Activated CD4-positive, CD25-positive, alpha-beta regulatory T cell (primary cell): Measurements from ENCODE around the gene YIPF5.

ENCODE experiments used
- DNase-seq, 4 experiments: peaks; one replicate each; lab custom pipeline; 2025; lab: John Stamatoyannopoulos, UW

The YIPF5 gene

DNA sequence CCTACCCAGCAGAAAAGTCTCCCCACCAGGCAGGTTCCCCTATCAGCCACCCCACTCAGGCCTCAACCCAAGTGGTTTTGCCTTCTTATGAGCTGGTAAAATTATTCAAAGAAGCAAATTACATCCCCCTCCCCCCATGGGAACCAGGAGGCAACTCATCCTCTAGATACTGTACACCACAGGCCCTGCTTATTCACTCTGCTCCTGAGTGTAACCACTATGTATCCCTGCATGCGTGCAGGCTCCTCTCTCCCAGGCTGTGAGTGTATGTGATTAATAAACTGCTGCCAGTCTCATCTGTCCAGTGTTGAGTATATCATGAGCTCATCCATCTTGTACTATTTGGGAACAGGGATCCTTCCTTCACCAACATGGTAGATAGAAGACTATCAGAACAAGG lies 8.8 kb upstream of the YIPF5 start:
- DNase-seq: no peak

DNA sequence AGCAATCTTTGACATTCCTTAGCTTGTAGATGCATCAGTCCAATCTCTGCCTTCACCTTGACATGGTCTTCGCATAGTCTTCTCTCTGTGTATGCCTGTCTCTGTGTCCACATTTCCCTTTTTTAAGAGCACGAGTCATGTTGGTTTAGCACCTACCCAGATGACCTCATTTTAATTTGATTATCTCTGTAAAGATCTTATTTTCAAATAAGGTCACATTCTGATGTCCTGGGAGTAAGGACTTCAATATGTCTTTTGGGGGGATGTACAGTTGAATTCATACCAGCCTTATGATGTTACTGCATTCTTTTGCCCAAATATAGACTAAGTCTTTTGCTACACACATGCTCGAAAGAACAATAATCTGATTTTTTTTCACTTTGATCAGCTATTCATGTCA lies 7.1 kb upstream of the YIPF5 start:
- DNase-seq: no peak

DNA sequence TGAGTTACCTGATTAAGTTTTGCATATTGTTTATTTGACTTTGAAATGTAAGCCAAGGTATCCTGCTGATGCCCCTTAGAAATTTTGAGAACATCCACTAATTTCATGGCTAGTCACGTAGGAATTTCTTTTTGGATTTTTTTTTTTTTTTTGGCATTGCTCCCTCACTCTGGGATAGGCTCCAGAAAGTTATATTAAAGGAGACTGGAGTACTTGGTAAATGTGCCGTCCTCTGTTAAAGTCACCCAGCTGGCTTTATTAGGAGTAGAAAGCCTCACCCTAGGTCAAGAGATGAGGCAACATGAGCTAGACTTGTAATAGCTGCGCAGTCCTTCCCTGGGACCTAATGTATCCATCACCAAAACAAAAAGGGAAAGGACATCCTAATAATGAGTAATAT lies 3.3 kb upstream of the YIPF5 start:
- no peak for DNase-seq

DNA sequence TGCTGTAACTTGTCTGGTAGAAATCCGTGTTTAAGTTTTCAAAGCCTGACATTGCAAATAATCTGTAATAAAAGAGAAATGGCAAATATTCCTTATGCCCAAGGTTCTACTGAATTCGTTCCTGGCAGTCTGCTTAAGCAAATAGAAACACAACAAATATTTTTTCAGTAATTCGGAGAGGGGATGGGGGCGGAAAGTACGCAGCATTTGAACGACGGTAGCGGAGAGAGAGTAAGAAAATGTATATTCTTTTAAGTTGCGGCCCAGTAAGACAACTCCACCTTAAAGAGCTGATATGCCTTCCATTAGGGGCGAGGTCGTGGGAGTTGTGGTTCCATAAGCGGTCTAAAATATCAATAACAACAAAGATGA lies 569 bp downstream of the YIPF5 start:
- no peak for DNase-seq

DNA sequence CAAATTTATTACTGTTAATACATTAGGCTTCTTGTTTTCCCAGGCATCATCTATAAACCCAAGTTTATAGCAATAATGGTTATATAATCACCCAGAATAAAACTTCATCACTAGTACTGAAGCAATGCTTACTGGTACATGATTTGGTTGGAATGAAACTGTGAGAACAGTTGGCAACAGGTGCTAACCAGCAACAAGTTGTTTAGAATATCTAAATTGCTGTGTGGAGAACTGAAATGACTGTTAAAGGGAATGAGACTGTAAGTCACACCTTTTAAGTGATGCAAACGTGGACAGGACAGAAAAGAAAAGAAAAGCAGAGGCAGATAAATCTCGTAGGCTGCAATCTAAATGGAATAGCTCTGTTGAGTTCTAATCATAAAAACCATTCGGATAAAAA lies 2.5 kb downstream of the YIPF5 start:
- no peak for DNase-seq

DNA sequence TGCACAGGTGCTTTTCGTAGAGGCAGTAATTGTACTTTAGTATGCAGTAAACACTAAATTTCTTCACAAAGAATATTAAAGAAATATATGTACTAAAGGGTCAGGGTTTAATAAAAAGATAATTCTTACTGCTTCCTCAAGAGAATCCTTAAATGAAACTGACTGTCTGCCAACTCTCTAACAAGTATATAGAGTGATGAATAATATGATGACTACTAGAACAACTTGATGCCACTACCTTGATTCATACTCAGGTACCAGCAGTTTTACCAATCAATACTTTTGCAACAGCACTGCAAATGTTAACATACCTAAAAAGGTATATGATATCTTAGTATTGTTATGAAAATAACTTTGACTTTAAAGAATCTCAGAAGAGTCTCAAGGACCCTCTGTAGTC lies 3.8 kb downstream of the YIPF5 start:
- DNase-seq: no peak

DNA sequence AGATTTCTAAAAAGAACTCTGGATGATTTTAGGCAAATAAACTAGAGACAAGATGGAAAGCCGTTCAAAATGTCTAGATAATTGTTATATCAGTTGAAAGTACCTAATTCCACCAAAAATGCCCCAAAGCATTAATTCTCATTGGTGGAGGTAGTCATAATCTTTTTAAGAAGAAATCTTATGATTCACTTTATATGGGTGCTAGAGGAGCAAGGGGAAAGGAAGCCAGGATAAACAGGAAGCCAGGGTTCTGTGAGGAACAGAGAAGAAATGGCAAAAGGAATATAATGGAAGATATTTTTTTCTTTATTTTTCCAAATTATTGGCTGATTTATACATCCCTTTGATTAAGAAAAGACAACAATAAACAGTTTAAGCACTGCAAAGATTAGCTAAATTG lies 7.8 kb downstream of the YIPF5 start:
- DNase-seq: no peak

DNA sequence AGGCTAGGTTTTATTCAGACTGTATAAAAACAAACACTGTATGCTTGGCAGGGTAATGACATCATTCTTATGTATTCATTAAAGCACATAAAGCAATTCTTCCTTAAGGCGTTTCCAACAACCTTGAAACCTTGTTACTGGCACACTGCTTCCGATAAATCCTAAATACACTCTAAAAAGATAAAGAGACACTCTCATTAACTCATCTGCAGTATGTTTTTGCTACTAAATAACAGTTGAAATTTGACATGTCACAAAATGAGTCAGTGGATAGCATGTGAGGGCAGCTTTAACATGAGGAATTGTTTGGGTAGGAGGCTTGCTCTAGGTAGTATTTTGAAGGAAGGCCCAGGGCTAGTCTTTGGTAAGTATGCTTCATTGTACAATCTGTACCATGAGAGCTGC lies 13.7 kb downstream of the YIPF5 start:
- DNase-seq: no peak

DNA sequence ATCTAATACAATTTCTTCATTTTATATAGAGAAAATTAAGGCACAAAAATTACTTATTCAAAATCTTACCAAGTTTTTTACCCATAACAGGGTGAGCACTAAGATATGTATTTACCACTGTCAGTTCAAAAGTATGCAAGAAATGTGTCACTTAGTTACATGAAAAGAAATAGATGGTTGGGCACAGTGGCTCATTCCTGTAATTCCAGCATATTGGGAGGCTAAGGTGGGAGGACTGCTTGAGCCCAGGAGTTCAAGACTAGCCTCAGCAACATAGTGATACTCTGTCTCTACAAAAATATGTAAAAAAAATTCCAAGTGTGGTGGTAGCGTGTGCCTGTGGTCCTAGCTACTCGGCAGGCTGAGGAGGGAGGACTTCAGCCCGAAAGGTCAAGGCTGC lies 19.4 kb downstream of the YIPF5 start:
- DNase-seq: no peak

DNA sequence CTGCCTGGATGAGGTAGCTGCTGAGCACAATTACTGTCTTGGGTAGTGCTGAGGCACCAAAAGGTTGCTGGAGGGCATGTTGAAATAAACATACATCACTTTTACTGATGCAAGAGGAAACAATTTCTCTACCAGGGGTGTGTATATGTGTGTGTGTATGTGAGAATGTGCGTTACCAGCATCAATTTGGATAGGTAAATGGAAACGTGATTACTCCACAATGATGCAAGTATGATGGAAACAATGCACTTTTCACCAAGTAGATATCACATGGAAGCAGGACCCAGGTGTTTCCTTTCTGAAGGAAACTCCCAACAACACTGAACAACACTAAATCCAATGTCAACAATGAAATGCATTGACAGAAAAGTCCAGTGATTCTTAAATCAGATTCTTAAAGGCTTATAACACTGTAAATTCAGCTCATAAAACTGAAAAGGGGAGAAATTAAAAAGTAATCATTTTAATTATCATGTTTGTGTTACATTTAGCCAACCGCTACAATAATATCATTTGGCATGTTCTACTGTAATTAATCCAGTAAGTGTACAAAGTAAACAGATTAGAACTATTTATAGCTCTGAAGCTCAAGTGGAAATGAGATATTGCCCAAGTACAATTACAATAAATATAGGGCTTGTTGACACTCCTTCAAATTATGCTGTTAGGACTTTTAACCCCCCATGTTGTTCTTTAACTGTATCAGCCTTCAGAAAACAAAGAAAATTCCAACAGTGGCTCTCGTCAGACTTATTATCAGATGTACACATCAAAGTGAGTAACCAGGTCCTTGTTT lies 25.3 kb downstream of the YIPF5 start:
- DNase-seq: no peak

DNA sequence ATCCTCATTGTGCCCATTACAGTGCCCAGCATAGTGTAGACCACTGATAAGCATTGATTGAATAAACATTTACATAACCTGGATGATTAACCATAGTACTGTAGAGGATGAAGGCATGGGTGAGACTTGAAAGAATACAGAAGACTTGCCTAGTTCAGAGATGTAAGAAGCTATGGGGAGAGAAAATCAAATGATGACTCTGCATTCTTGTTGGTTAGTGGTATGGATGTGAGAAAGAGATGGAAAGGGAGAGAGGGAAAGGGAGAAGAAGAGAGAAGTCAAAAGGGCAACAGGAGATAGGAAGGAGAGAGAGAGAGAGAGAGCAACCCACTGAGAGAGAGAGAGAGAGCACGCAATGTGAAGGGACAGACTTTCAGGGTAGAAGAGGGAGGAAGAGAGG lies 26.8 kb downstream of the YIPF5 start:
- no peak for DNase-seq

DNA sequence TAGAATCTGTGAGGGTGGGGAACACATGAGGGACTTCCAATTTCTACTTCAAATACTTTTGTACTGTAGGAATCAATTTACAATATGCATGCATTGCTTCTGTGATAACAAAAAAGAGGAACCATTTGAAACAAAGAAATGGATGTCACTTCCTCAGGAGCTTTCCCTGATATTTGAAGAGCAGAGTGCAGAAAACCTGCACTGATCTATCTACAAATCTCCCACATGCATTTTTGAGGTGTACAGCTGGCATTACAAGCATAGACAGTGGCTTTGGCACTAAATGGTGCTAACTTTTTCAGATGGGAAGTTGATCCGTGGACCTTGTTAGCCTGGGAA lies 27.7 kb downstream of the YIPF5 start:
- no peak for DNase-seq

DNA sequence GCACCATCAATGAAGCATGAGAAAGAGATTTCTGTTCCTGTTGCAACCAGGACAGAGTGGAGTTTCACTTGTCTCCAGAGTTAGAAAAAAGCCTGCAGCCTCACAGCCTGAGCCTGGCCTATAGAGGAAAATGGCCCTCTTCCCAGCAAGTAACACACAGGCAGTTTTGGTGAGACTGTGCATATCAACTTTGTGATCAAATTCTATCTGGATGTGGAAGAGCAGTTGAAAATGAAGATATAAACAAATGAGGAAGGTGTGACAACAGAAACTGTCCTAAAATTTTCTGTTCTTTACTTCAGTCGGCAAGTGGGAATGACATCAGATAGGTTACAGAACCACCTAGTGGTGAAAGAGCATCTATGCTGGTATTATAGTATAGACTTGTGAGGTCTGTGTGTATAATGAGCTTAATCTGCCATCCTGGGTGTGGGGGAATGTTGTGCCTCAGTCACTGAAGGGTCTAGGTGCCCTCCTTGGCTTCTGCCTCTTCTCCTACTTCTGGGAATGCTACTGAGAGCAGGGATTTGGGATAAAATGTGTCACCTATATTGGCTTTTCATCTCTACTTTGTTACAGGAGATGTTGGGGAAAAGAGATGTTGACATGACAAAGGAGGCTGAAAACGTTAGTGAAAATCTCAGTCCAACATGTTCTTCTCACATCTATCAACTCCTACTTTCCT lies 28.2 kb downstream of the YIPF5 start:
- no peak for DNase-seq

DNA sequence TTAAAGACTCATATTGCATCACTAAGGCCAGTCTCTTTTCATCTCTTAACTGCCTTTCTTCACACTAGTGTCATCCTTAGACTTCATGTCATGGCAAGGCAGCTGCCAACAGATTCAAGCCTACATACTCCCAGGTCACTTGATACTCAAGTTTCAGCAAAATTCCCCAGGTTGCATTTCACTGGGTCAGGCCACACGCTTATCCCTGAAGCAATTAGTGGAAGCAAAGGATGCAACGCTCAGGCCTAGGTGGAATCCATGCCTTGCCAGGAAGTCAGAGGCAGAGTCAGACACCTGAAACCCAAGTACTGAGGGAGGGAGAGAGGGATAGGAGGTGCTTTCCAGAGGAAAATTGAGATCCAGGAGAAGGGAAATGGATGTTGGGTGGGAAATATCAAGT lies 28.9 kb downstream of the YIPF5 start:
- no peak for DNase-seq

DNA sequence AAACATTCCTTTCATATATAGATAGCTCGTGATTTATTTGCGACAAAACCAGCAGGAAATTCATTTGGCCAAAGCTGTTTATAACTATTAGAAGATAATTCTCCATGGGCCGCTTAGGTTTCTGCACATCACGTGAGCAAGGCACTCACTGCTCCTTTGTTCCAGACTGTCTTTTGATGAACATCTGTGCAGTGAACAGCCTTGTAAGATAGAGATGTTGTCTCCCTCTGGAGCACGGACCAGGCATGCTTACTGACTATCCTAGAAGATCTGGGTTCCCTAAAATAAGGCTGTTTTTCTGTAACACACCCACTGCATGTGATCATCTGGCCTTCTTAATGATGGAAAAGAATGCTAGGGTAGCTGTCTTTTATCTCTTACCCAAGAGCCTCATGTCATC lies 30.9 kb downstream of the YIPF5 start:
- DNase-seq: no peak

DNA sequence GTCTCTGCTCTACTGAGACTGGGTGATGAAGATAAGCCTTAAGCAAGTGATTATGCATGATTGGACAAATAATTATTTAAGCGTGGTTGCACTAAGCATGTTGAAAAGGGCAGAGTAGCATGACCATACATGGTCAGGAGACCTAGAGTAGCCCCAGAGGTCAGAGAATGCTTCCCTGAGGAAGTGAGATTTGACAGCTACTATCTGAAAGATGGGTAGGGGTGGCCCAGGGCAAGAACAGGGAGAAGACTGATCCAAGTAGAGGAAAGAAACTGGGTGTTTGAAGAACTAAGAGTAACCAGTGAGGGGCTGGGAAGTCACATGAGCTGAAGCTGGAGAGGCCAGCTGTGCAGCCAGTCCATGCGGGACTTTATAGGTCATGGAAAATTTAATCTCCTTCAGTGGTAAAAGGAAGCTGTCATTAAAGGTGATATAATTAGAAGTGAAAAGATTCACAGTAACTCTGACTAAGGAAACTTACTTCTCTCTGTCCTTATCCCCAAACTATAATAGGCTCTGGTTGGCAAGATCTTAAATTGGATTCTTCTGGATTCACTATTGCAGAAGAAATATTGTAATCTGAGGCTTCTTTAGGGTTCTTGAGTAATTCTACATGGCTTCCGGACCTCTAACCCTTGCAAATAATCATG lies 35.2 kb downstream of the YIPF5 start:
- DNase-seq: no peak

DNA sequence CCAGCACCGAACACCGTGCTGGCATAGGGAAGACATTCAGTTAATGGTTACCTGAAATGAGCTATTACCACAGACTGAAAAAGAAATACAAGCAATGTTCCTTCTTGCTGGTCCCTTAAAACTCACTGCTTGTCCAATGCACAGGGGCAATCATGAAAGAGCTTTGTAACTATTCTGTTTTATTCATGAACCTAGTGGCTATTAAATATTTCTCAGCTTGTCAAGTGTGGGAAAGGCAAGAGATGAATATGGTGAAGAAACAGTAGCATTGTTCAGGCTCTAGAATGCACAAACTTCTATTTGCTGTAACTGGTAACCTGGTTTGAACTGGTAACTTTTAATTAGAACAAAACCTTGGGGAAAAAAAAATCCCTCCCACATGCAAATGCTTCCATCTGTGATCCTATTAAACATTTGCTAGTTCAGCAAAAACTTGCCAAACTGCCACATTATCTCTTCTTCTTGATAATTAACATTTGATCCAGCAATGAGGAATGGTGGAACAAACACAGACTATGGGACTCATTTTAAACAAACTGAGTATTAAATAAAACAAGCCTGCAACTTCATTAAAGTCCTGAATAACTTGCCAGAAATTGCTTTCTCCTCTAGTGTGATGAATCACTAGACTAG lies 36.1 kb downstream of the YIPF5 start:
- DNase-seq: no peak

DNA sequence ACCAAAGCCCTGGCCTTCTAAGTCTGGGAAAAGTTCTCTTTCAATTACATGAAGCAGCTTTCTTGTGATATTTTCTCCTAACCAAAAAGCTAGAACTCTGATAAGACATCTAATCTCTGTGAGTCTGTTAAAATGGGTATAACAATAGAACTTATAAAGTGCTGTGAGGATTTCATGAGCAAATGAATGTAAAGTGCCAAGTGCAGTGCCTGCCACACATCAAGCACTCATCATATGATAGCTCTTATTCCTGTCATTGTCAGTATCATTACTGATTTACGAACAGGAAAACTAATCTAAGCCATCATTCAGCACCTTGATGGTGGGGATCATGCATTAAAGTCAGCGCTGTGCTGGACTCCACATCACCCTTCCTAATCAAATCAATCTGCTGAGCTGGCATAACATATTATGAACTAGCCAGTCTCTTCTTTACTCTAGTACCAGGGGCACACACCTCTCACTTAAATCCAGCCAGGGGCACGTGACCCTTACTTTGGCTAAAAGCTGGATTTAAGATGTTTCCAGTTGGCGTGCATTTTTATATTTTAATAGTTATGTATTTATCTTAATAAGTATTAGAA lies 37.3 kb downstream of the YIPF5 start:
- no peak for DNase-seq

DNA sequence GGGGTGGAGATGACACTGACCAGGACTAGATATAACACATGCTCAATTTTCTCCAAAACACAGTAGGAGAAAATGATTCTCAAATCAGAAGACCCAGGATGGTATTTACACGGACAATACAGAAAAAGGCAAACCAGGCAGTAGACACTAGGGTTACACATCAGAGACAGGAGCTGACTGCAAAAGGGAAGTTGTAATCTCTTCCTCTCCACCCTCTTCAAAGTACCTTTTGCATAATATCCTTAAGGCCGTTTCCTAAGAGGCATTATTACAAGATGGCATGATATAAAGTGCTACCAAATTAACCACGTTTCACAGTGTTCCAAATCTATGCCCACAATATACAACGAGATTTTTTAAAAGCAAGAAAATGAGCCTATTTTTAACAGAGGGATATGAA lies 39.2 kb downstream of the YIPF5 start:
- no peak for DNase-seq

DNA sequence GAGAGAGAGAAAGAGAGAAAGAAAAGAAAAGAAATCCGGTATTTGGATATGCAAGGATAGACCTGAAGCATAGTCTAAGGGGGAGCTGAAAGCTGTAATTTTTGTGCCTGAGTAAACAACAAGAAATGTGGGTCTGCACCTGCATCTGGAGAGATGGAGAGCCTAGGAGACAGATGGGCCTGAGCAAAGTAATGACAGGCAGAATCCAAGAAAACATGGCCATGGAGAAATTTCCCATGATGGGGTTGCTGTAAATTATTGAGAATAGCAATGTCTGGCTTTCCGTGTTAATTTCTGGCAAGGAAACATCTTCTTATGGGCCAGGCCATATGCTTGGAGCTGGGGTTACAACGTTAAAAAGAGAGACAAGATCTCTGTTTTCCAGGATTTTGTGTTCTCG lies 40.2 kb downstream of the YIPF5 start:
- no peak for DNase-seq

DNA sequence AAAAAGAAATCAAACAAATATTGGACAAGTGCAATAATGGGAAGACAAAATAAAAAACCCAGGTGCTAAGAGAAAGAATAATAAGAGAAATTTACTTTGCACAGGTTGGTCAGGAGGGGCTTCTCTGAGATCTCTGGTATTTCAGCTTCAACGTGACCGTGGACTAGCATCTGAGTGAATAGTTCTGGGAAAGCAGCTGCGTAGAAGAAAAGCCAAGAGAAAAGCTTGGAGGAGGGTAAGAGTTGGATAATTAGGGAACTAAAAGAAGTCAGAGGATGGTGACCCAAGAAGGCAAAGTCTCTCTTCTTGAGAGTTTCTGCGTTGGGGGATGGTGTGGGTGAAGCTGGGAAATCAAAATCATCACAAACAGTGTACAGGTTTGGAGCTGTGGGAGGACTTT lies 41.6 kb downstream of the YIPF5 start:
- no peak for DNase-seq

DNA sequence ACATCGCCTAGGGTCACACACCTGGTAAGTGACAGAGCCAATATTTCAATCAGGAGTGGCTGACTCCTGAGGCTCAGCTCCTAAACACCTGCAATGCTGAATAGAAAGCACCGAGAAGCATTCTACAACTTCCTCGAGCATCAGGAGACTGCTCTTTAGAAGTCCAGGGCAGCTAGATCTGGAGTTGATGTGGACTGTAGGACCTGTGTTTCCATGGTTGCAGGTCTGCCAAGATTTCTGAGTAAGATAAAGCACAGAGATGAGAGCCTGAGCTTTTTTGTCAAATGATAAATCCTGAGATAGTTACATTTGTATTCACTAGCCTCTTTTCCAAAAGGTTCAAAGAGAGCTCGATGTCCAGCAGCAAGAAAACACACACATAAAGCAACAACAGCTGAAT lies 43.8 kb downstream of the YIPF5 start:
- DNase-seq: no peak
